Stimulated activated CD4-positive, alpha-beta T cell treated with anti-CD3 and anti-CD28 coated beads, Interleukin-12 subunit alpha, Interleukin-12 subunit beta, amount 100 ng/mL, for 4 hours (primary cell): ENCODE measurements around the gene ARMH1.
A peak's percentile ranks its signal among the peaks of the same experiment; 100 is the strongest.
"Not testable (repeated sequence)": the region's sequence is repeated elsewhere in the genome, so short reads cannot be mapped to it uniquely, and the experiment has no call there.

ENCODE experiments used
- DNase-seq: peaks from one replicate; pipeline ENCODE4 v3.0.0-alpha.2; 2020

ARMH1 gene

GRCh38 chr1:44696789-44697345 is 22.4 kb downstream of the ARMH1 start:
- no peak for DNase-seq

GRCh38 chr1:44698138-44698537 is 23.6 kb downstream of the ARMH1 start:
- DNase-seq, result no peak

- not testable (repeated sequence) for DNase-seq
Measured at GRCh38 chr1:44699375-44699774, 24.9 kb downstream of the ARMH1 start.

GRCh38 chr1:44700573-44700972 is 26.1 kb downstream of the ARMH1 start:
- no peak for DNase-seq

GRCh38 chr1:44701141-44701573 is 26.6 kb downstream of the ARMH1 start:
- no peak for DNase-seq

- no peak for DNase-seq
Measured at GRCh38 chr1:44705470-44705869, 31.0 kb downstream of the ARMH1 start.

- no peak for DNase-seq
Measured at GRCh38 chr1:44705938-44706337, 31.4 kb downstream of the ARMH1 start.

GRCh38 chr1:44707112-44707881 is 32.8 kb downstream of the ARMH1 start:
- no peak for DNase-seq

GRCh38 chr1:44707959-44708831 is 33.7 kb downstream of the ARMH1 start:
- DNase-seq, result no peak

GRCh38 chr1:44713321-44713781 is 38.8 kb downstream of the ARMH1 start:
- DNase-seq, result no peak

- no peak for DNase-seq
Measured at GRCh38 chr1:44714532-44714931, 40.0 kb downstream of the ARMH1 start.

- DNase-seq, result peak; percentile 42
Measured at GRCh38 chr1:44714944-44715571, 40.5 kb downstream of the ARMH1 start.

- no peak for DNase-seq
Measured at GRCh38 chr1:44717156-44717555, 42.6 kb downstream of the ARMH1 start.

GRCh38 chr1:44717653-44718052 is 43.1 kb downstream of the ARMH1 start:
- DNase-seq, result no peak

- DNase-seq, result no peak
Measured at GRCh38 chr1:44718091-44718490, 43.6 kb downstream of the ARMH1 start.

- DNase-seq, result no peak
Measured at GRCh38 chr1:44719318-44719717, 44.8 kb downstream of the ARMH1 start.

GRCh38 chr1:44720281-44720680 is 45.8 kb downstream of the ARMH1 start:
- DNase-seq, result no peak

GRCh38 chr1:44721485-44722361 is 47.2 kb downstream of the ARMH1 start:
- peak; percentile 73 for DNase-seq

GRCh38 chr1:44723064-44723463 is 48.5 kb downstream of the ARMH1 start:
- DNase-seq, result peak; percentile 21

GRCh38 chr1:44723496-44724295 is 49.2 kb downstream of the ARMH1 start:
- peak; percentile 57 for DNase-seq

- no peak for DNase-seq
Measured at GRCh38 chr1:44724296-44724954, 49.9 kb downstream of the ARMH1 start.
